GM12878 (cell line): Measurements from ENCODE around the gene PRC1. TPM values are rescaled to one million over a fixed set of nuclear protein-coding genes. Genes with fewer than 3 reads are reported as not detected.

Experiments
- ATAC-seq: fragments of 200-7000 bp; cut with Tn5 transposase; 3 replicates; pipeline ENCODE4 v1.9.1; 2020; ENCODE audit warnings: mild to moderate bottlenecking, moderate library complexity
- BruUV-seq: library from RNA; stranded (reverse); fragments of 400-500 nt; replicated peaks from 2 replicates; lab custom pipeline; 2021; lab: Mats Ljungman, UMichigan
- CTCF ChIA-PET: fragments of 300-600 bp; sonication (Branson Sonifier 250); formaldehyde crosslinking; extraction: SDS; loops from one replicate; lab custom pipeline; 2021; ENCODE audit warnings: inconsistent platforms; lab: Yijun Ruan, JAX
- POLR2A ChIA-PET: fragments of 350-600 bp; formaldehyde crosslinking; extraction: SDS; loops from one replicate; lab custom pipeline; 2021; ENCODE audit warnings: inconsistent platforms; lab: Charles Lee
- RAD21 ChIA-PET: fragments of 300-600 bp; sonication (Branson Sonifier 250); formaldehyde crosslinking; loops from one replicate; lab custom pipeline; 2023; ENCODE audit warnings: antibody characterized with exemption; ENCODE audit not compliant: unreplicated experiment; lab: Charles Lee
- SMC1A ChIA-PET: fragments of 300-600 bp; sonication (Branson Sonifier 250); formaldehyde crosslinking; loops from one replicate; lab custom pipeline; 2023; ENCODE audit not compliant: unreplicated experiment, uncharacterized antibody; lab: Charles Lee
- DNase-seq: peaks from one replicate; pipeline ENCODE4 v3.0.0-alpha.2; 2011; ENCODE audit warnings: low read depth, low spot score
- FAIRE-seq: peaks from 3 replicates; lab custom pipeline; 2011; peaks lifted over from hg19 to GRCh38; lab: Jason Lieb, UNC
- H2AFZ ChIP-seq: 2 replicates; pipeline ENCODE4 v1.6.0; 2011; ENCODE audit warnings: low read depth, low read length, control low read depth; ENCODE audit not compliant: control insufficient read depth
- H3K27ac ChIP-seq: 2 replicates; pipeline ENCODE4 v1.5.1; 2011; ENCODE audit warnings: control low read depth; ENCODE audit not compliant: control insufficient read depth, insufficient read depth
- H3K27me3 ChIP-seq, 2 experiments: replicated peaks in 1 of 2; 2 replicates each; pipeline versions ENCODE4 v1.6.0 to v1.6.1; 2011; ENCODE audit warnings: low read length in 1 of 2; ENCODE audit not compliant: control insufficient read depth in 2 of 2, insufficient read depth in 2 of 2
- H3K36me3 ChIP-seq, 2 experiments: 2 replicates each; pipeline ENCODE4 v1.5.1; 2011; ENCODE audit warnings: low read length in 1 of 2; ENCODE audit not compliant: control insufficient read depth in 2 of 2, insufficient read depth in 2 of 2
- H3K4me1 ChIP-seq: 2 replicates; pipeline ENCODE4 v1.6.1; 2011; ENCODE audit warnings: mild to moderate bottlenecking, low read length, moderate library complexity, mixed read lengths; ENCODE audit not compliant: control insufficient read depth, insufficient read depth
- H3K4me2 ChIP-seq: 2 replicates; pipeline ENCODE4 v1.6.0; 2011; ENCODE audit warnings: control low read depth; ENCODE audit not compliant: control insufficient read depth, insufficient read depth
- H3K4me3 ChIP-seq: fragments of 200-600 bp; sonication (generic); 2 replicates; pipeline ENCODE4 v1.5.1; 2016
- H3K79me2 ChIP-seq: 2 replicates; pipeline ENCODE4 v1.6.0; 2011; ENCODE audit warnings: low read length; ENCODE audit not compliant: control insufficient read depth, insufficient read depth
- H3K9ac ChIP-seq: 2 replicates; pipeline ENCODE4 v1.8.0; 2011; ENCODE audit warnings: low read length, control low read depth, mixed read lengths; ENCODE audit not compliant: control insufficient read depth, insufficient read depth
- H3K9me3 ChIP-seq: replicated peaks from 3 replicates; pipeline ENCODE4 v1.5.1; 2011; ENCODE audit warnings: mild to moderate bottlenecking, low read length; ENCODE audit not compliant: control insufficient read depth, insufficient read depth
- H4K20me1 ChIP-seq: 2 replicates; pipeline ENCODE4 v1.6.0; 2011; ENCODE audit not compliant: control insufficient read depth, insufficient read depth
- CHD1 ChIP-seq: IDR thresholded peaks from 2 replicates; pipeline ENCODE4 v1.6.1; 2012; ENCODE audit warnings: low read depth, low read length, improper control_type of control experiment
- CHD4 ChIP-seq: fragments of 200-600 bp; sonication (generic); IDR thresholded peaks from 2 replicates; pipeline ENCODE4 v1.6.1; 2016; ENCODE audit warnings: mild to moderate bottlenecking
- DPF2 ChIP-seq: fragments of 450-650 bp; IDR thresholded peaks from 2 replicates; pipeline ENCODE4 v1.6.1; 2017; ENCODE audit warnings: mild to moderate bottlenecking
- MEF2A ChIP-seq: IDR thresholded peaks from 2 replicates; pipeline ENCODE4 v1.6.1; 2011; ENCODE audit warnings: low read depth, mild to moderate bottlenecking, low read length, moderate library complexity; ENCODE audit not compliant: insufficient read depth
- MXI1 ChIP-seq: fragments of 150-350 bp; IDR thresholded peaks from 2 replicates; pipeline ENCODE4 v1.6.1; 2011; ENCODE audit warnings: low read depth, mild to moderate bottlenecking, inconsistent platforms, low read length, improper control_type of control experiment
- NFXL1 ChIP-seq: fragments of 450-650 bp; IDR thresholded peaks from 2 replicates; pipeline ENCODE4 v1.6.1; 2017; ENCODE audit warnings: antibody characterized with exemption, mild to moderate bottlenecking, borderline replicate concordance
- PKNOX1 ChIP-seq: fragments of 450-650 bp; IDR thresholded peaks from 2 replicates; pipeline ENCODE4 v1.6.1; 2016; ENCODE audit warnings: mild to moderate bottlenecking
- POLR2AphosphoS2 ChIP-seq: IDR thresholded peaks from 2 replicates; pipeline ENCODE4 v1.6.1; 2011; ENCODE audit warnings: low read depth, mild to moderate bottlenecking, low read length, improper control_type of control experiment, moderate library complexity
- RAD21 ChIP-seq: IDR thresholded peaks from 2 replicates; pipeline ENCODE4 v1.6.1; 2011; ENCODE audit warnings: mild to moderate bottlenecking, low read depth, low read length, moderate library complexity; ENCODE audit not compliant: insufficient read depth
- RELA ChIP-seq: fragments of 450-650 bp; IDR thresholded peaks from 2 replicates; pipeline ENCODE4 v1.8.0; 2014; ENCODE audit warnings: borderline replicate concordance; ENCODE audit not compliant: partially characterized antibody
- SPI1 ChIP-seq: IDR thresholded peaks from 2 replicates; pipeline ENCODE4 v1.6.1; 2011; ENCODE audit warnings: low read depth, mild to moderate bottlenecking, low read length, moderate library complexity, borderline replicate concordance; ENCODE audit not compliant: insufficient read depth
- SREBF2 ChIP-seq: IDR thresholded peaks from 2 replicates; pipeline ENCODE4 v1.6.1; 2012; ENCODE audit warnings: mild to moderate bottlenecking, low read length
- YY1 ChIP-seq: IDR thresholded peaks from 2 replicates; pipeline ENCODE4 v1.6.1; 2011; ENCODE audit warnings: low read depth, mild to moderate bottlenecking, low read length
- ZNF24 ChIP-seq: fragments of 450-650 bp; IDR thresholded peaks from 2 replicates; pipeline ENCODE4 v1.6.1; 2017; ENCODE audit warnings: antibody characterized with exemption, mild to moderate bottlenecking
- ZNF274 ChIP-seq: IDR thresholded peaks from one replicate; pipeline ENCODE4 v1.8.0; 2011; ENCODE audit not compliant: insufficient read length, insufficient read depth
- WGBS: methylation state at CpG from one replicate; pipeline ENCODE4 v1.1.6; 2016; ENCODE audit warnings: low lambda C conversion rate; ENCODE audit not compliant: insufficient replicate concordance, insufficient coverage; ENCODE audit errors: missing lambda C conversion rate; 5-methylcytosine and 5-hydroxymethylcytosine counted together
- in situ Hi-C: fragments of 300-500 bp; cut with MboI; formaldehyde crosslinking; loops from 9 replicates; pipeline ENCODE4 v1.14.3; 2018; ENCODE audit warnings: mixed read lengths
- intact Hi-C: fragments of 100-400 bp; cut with micrococcal nuclease; formaldehyde crosslinking; loops from one replicate; pipeline ENCODE4 v1.14.2; 2022; ENCODE audit not compliant: unreplicated experiment
- polyA plus RNA-seq, 11 experiments: library from polyadenylated mRNA; depleted of rRNA in 4 of 11; unstranded in 6 of 11; stranded (reverse) in 5 of 11; fragments of >200 nt; fragmentation: Nextera tagmentation in 4 of 11; fragmentation: Illumina TruSeq in 1 of 11; extraction: Ambion mirVana in 4 of 11; extraction: Trizol in 1 of 11; gene quantifications; 1 replicate in 1 of 11; 2 replicates in 10 of 11; pipeline versions ENCODE4 v1.2.1 to v1.2.3, GENCODE V29; 2011 to 2016; ENCODE audit warnings: inconsistent platforms in 2 of 11, missing spikeins in 2 of 11, low read depth in 1 of 11
- total RNA-seq, 4 experiments: library from RNA; depleted of rRNA in 3 of 4; stranded (reverse); fragments of >200 nt in 3 of 4; fragmentation: Illumina TruSeq in 1 of 4; extraction: Trizol in 1 of 4; gene quantifications; 2 replicates each; pipeline versions ENCODE4 v1.2.1 to v1.2.3, GENCODE V29; 2013 to 2021
- TF ChIP-seq, protein P1 (sequence below): fragments of 450-650 bp; IDR thresholded peaks from 2 replicates; pipeline ENCODE4 v1.6.1; 2017; ENCODE audit warnings: mild to moderate bottlenecking, moderate library complexity
- TF ChIP-seq, protein P2 (sequence below): fragments of 450-650 bp; IDR thresholded peaks from 2 replicates; pipeline ENCODE4 v1.6.1; 2016; ENCODE audit warnings: mild to moderate bottlenecking, moderate library complexity, borderline replicate concordance

PRC1 gene
- total and polyA plus RNA-seq, 10 of the 15 experiments (the other 5 are each of a cell fraction or from before 2014, with no cell fraction given): 100 to 241 (median 131) TPM

DNA sequence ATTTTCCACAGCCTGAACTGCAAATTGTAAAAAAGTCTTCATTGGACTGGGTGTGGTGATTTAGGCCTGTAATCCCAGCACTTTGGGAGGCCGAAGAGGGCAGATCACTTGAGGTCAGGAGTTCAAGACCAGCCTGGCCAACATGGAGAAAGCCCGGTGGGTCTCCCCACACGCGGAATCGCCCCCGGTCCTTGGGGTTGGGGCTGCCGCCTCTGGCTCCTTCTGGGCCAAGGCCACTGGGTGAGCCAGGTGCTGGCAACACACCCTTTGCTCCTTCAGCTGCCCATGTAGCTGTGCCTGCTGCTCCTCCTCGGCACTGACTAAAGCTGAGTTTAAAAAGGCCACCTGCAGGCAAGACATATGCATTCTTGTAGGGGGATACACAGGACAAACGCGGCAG lies 37.5 kb upstream of the PRC1 start:
- ATAC-seq (no peak), FAIRE-seq (no peak), DNase-seq (no peak)
- Histone ChIP-seq H3K4me1 (no peaks in the 10 kb centered on the region), H2AFZ (no peak overlapping the region), H4K20me1 (no peaks in the 10 kb centered on the region), H3K4me2 (no peak overlapping the region), H3K79me2 (no peaks in the 10 kb centered on the region), H3K27me3 (no peaks in the 10 kb centered on the region; a peak in 1 of 4 replicates), H3K9ac (no peak overlapping the region), H3K27ac (no peak overlapping the region), H3K4me3 (no peak overlapping the region), H3K9me3 (no peaks in the 10 kb centered on the region), H3K36me3 (no peaks in the 10 kb centered on the region)
- no TSS peak for BruUV-seq
- SMC1A ChIA-PET: no interaction called here
- intact Hi-C loops (no loop called here), in situ Hi-C loops (no loop called here)
- TF ChIP-seq CHD4 (no peak), YY1 (no peak), MXI1 (no peak), NFXL1 (no peak), RELA (no peak), POLR2AphosphoS2 (no peak), PKNOX1 (no peak), ZNF274 (no peak), MEF2A (no peak), ZNF24 (no peak), SPI1 (no peak), SREBF2 (no peak), RAD21 (no peak), DPF2 (no peak), CHD1 (no peak)
- TF ChIP-seq, protein P1, sequence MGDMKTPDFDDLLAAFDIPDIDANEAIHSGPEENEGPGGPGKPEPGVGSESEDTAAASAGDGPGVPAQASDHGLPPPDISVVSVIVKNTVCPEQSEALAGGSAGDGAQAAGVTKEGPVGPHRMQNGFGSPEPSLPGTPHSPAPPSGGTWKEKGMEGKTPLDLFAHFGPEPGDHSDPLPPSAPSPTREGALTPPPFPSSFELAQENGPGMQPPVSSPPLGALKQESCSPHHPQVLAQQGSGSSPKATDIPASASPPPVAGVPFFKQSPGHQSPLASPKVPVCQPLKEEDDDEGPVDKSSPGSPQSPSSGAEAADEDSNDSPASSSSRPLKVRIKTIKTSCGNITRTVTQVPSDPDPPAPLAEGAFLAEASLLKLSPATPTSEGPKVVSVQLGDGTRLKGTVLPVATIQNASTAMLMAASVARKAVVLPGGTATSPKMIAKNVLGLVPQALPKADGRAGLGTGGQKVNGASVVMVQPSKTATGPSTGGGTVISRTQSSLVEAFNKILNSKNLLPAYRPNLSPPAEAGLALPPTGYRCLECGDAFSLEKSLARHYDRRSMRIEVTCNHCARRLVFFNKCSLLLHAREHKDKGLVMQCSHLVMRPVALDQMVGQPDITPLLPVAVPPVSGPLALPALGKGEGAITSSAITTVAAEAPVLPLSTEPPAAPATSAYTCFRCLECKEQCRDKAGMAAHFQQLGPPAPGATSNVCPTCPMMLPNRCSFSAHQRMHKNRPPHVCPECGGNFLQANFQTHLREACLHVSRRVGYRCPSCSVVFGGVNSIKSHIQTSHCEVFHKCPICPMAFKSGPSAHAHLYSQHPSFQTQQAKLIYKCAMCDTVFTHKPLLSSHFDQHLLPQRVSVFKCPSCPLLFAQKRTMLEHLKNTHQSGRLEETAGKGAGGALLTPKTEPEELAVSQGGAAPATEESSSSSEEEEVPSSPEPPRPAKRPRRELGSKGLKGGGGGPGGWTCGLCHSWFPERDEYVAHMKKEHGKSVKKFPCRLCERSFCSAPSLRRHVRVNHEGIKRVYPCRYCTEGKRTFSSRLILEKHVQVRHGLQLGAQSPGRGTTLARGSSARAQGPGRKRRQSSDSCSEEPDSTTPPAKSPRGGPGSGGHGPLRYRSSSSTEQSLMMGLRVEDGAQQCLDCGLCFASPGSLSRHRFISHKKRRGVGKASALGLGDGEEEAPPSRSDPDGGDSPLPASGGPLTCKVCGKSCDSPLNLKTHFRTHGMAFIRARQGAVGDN: no peak
- TF ChIP-seq, protein P2, sequence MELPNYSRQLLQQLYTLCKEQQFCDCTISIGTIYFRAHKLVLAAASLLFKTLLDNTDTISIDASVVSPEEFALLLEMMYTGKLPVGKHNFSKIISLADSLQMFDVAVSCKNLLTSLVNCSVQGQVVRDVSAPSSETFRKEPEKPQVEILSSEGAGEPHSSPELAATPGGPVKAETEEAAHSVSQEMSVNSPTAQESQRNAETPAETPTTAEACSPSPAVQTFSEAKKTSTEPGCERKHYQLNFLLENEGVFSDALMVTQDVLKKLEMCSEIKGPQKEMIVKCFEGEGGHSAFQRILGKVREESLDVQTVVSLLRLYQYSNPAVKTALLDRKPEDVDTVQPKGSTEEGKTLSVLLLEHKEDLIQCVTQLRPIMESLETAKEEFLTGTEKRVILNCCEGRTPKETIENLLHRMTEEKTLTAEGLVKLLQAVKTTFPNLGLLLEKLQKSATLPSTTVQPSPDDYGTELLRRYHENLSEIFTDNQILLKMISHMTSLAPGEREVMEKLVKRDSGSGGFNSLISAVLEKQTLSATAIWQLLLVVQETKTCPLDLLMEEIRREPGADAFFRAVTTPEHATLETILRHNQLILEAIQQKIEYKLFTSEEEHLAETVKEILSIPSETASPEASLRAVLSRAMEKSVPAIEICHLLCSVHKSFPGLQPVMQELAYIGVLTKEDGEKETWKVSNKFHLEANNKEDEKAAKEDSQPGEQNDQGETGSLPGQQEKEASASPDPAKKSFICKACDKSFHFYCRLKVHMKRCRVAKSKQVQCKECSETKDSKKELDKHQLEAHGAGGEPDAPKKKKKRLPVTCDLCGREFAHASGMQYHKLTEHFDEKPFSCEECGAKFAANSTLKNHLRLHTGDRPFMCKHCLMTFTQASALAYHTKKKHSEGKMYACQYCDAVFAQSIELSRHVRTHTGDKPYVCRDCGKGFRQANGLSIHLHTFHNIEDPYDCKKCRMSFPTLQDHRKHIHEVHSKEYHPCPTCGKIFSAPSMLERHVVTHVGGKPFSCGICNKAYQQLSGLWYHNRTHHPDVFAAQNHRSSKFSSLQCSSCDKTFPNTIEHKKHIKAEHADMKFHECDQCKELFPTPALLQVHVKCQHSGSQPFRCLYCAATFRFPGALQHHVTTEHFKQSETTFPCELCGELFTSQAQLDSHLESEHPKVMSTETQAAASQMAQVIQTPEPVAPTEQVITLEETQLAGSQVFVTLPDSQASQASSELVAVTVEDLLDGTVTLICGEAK: no peak
- RAD21 ChIA-PET: interaction anchor here (1.3 to 1.6 kb wide), 2 partner anchors 74 to 99 kb away, joined by 3 to 6 read pairs; partner anchors contain the start of gene HDDC3
- CTCF ChIA-PET: interaction anchor here (0.8 to 2.2 kb wide), 4 partner anchors 10 to 76 kb away, joined by 3 to 11 read pairs (median 4); no protein-coding TSS in a partner anchor
- POLR2A ChIA-PET: no interaction called here
- WGBS: 76% methylated on average over 10 of the region's 10 CpGs
